Measurements from ENCODE around the gene CGREF1.

The CGREF1 gene

DNA sequence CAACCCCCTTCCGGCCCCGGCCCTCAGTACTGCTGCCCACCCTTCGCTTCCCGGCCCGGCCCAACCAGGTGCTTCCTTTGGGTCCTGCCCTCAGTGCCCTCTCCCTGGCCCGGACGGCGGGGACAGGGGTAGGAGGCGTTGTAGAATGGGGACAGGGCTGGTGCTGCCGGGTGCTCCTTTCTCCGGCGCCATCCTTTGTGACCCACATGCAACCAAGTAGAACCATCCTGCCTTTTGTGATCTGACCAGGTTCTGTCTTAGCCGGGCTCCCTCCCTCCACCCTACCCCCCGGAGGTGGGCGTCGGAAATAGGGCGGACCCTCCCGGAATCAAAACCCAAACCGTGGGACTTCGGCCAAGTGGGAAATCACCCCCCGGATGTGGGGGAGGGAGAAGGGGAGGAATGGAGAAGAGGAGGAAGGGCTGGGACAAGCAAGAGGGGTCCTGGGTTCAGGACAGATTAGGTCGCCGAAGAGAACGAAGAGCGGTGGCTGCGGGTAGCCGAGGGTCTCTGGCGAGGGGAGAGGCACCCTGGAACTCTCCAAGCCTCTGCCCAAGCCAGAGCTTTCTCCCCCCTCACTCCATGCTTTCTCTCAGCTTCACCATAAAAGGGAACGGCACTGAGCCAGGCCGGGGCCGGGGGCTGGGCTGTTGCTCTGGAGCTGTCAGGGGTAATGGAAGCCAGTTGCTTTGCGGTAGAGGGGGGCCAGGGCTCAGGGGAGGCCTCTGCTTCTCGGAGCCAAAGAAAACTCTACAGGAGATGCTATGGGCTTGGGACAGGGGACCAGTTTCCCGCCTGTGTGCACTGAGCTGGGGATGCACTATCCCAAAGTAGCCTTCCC, 46.7 kb downstream of the CGREF1 start:
- DNase-seq, result no peak

DNA sequence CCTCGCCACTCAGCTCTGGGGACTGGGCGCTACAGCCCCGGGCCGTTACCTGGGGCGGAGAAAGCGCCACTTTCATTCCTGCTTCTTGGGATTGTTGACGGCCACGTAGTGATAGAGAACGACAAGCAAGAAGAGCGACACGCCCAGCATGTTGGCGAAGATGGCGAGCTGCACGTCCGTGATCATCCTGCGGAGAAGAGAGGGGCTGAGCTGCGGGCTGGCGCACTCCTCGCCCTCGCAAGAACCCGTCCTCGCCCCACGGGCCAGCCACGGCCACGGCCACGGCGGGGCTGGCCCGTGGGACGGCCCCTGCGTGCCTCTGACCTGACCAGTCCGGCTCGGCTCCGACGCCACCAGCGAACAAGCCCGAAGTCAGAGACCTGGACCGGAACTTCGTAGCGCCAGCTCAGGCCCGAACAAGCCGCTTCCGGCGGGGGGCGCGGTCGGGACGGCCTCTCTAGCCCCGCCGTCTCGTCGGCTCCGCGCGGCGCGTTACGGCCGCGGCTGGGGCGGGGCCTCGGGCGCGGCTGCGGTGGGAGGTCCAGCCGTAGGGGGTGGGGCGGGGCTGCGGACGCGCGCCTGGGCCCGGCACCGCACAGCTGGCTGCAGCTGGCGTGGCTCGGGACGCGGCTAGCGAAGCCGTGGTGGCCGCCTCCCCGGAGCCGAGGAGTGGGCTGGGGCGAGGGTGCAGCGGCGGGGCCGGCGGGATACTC, 47.5 kb downstream of the CGREF1 start, which contains the start of gene OST4:
TSS of gene OST4 (minus strand) at position 378 of the 713 bp plus-strand sequence.
- DNase-seq, result peak; percentile 81

DNA sequence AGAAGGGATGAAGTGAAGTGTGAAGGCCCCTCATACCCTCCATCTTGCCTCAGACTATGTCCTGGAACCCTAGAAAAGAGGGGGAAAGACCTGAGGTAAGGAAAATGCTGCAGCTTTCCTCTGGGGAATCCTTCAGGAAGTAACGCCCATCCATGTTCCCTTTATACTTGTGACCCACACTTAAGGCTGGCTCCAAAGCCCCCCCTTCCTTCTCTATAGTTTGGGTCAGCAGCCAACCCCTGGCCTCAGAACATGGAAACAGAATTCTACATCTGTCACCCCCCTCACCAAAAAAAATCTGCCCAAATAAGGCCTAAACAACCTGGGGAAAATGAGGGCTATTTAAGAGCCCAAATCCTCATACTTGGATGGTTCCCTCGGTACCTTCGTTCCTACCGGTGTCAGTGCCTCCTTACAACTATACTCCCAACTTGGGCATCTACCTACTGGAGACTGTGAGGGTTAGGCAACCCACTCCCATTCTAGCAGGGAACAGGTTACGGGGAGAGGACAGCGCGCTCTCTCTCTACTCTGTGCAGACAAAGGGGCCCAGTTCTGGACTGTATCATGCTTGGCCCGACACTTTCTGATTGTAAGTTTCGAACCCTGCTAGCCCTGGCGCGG, 48.2 kb downstream of the CGREF1 start:
- no peak for DNase-seq

DNA sequence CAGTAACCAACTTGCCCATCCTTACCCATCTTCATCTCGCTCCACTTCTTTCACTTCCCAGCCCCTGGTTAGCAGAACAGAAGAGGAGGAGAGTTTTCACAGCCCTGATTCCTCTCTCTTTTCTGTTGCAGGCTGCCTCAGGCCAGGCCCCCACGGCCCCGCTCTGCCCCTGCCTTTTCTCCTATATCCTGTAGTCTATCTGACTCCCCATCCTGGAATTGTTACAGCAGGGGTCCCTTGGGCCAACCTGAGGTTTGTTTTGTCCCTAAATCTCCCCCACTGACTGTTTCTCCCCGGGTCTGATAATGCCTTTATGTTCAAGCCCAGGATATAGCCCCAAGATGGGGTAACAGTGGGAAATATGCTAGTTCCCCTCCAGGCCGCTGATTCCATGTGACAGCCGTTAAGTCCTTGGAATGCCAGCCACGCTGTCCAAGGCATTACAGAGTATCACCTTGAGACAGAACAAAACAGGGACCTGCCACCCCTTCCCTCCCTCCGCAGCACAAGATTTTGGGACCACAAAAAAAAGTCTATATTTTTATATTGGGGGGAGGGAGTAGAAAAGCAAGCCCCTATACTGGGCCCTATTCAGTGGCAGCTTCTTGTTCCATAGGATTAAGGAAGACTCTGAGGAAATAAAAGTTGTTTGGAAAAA, 48.8 kb downstream of the CGREF1 start:
- no peak for DNase-seq

DNA sequence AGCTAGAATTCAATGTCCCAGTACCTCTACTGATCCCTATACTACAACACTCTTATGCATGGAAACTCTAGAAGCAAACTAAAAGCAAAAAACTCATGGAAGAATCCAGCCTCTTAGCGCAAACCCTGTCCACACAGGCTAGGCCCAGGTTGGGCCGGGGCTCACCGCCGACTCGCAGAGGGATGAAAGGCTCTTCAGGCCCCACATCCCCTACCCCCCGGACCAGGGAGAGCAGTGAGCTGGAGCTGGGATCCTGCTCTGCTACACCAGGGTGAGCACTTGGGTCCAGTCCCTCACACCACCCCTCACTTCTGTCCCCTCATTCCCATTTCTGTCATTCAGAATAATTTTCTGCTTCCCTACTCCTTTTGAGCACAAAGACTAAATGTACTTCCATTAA, 49.5 kb downstream of the CGREF1 start:
- DNase-seq, result no peak

DNA sequence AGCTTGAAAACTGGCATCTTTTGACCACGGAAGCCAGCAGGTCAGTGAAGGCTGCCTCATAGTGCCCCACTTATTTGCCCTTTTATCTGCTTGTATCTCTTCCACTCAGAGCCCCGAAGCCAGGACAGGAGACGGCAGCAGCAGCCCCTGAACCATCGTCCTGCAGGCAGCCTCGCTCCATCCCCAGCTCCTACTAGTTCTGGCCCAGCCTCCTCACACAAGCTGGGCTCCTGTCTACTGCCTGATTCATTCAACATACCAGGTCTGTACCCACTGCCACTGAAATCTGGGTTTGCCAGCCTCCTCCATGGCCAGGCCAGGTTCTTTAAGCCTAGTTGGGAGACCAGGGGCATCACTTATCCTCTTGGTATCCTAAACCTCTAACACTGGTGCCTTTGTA, 51.5 kb downstream of the CGREF1 start:
- no peak for DNase-seq

DNA sequence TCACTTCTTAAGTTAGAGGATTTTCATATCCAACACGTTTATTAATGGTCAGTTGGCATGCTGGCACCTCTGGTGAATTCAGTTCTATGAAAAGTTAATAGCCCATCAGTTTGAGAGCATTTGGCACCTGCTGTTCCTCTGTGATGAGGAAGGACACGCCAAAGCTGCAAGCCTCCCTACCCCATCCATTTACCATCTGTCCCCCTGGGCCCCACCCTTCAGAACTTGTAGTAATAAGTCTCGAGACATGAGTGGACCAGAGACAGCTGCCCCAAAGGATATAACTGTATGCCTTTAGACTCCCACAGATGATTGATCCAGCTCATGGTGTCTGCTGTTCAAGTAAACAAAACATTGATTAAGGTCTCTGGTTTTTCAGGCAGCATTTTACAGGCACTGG, 53.8 kb downstream of the CGREF1 start:
- DNase-seq, result no peak

DNA sequence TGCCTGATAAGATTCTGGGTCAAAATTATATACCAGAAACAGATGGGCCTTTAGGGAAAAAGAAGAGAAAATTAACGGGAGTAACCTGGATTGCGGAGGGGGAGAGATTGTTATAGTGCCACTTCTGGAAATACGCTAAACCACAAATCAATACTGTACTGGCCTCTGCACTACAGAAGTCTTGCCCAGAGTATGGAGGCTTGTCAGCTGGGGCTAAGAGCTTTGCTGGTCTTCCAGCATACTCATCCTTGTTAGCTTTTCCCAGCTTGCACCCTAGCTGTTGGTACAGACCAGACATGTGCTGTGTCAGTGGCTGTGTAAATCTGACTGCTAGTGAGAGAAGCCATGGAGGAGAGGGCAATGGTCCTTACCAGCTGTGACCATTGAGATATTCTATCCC, 58.6 kb downstream of the CGREF1 start:
- no peak for DNase-seq

DNA sequence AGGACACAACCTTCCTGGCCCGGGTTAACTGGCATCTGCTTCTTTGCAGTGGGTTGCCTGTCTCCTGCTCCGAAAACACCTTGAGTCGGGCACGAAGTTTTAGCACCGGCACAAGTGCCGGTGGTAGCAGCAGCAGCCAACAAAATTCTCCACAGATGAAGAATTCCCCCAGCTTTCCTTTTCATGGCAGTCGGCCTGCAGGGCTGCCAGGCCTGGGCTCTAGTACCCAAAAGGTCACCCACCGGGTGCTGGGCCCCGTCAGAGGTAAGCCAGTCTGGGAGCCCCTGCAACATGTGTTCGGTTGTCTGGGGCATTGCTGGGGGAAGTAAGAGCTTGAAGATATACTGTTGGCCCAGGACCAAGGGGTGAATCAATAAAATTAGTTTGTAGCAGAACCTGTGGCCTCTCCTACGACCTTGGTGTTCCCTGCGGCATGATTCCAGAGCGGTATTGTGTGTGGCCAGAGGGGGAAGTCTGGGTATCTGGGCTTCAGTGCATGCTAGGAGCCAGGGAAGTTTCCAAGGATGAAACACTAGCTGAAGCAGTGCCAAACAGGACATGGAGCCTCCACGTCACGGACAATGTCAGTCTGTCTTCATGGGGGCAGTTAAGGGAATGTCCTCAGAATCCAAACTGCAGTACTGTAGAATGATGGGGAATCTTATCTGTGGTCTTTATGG, 59.6 kb downstream of the CGREF1 start:
- no peak for DNase-seq

DNA sequence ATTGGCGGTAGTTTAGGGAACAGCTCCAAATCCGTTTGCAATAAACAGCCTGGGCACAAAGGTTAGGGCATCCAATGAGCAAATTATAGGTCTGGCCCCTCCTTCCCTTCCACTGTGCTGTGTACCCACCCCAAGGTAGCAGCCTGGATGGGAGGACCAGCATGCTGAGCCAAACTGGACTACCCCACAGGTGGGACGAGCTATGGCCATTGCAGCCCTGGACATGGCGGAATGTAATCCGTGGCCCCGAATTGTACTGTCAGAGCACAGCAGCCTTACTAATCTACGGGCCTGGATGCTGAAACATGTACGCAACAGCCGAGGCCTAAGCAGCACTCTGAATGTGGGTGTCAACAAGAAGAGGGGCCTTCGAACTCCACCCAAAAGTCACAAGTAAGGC, 60.7 kb downstream of the CGREF1 start:
- DNase-seq, result no peak

DNA sequence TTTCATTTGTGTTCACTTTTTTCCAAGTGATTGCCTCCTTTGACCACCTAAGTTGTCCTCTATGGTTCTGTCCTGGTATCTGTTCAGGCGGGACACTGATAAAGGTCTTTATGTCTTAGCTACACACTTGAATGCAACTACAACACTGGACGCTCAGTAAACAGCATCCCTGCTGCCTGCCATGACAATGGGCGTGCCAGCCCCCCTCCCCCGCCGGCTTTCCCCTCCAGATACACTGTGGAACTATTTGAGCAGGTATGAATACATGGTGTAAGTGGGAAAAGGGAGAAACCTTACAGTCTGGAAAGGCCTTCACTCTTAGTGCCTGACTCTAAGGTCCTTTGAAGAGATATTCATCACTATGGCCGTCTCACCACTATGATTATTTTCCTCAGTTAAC, 61.7 kb downstream of the CGREF1 start:
- DNase-seq, result no peak

DNA sequence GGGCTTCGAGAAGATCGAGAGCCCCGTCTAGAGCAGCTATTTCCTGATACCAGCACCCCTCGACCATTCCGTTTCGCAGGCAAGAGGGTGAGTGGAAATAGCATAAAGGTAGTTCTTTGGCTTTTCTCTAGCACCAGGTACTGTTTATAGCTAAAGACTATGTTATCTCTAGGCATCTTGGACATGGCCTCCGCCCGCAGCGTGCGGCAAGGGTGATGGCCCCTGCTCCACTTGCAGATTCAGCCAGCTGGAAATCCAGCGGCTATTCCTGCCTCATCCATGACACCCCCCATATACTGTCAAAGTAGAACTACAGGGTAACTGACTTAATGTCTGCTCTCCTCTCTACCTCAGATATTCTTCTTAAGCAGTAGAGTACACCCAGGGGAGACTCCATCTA, 64.2 kb downstream of the CGREF1 start:
- no peak for DNase-seq

DNA sequence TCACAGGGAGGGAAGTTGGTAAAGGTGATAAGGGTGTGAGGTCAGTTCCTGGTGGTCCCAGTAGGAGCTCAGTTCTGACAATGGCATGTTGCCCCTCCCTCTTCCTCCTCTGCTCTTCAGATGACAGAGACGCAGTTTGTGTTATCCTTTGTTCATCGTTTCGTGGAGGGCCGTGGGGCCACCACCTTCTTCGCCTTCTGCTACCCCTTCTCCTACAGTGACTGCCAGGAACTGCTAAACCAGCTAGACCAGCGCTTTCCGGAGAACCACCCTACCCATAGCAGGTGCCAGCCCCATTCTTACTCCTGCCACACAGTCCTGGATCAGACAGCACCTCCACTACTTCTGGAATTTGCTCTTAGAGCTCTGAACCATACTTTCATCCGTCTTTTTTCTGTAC, 65.2 kb downstream of the CGREF1 start:
- no peak for DNase-seq

DNA sequence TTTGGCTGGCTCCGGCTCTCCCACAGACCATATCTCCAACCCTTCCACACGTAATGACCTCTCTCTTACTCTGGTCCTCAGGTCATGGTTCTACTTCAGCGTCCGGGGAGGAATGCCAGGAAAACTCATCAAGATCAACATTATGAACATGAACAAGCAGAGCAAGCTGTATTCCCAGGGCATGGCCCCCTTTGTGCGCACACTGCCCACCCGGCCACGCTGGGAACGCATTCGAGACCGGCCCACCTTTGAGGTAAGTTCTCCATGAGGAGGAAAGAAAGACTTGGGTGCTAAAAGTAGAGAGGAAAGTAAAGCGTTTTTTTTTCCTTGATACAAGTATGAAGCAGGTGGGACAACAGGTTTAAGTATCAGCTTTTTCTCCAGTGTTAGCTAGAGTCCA, 65.6 kb downstream of the CGREF1 start:
- DNase-seq, result no peak

DNA sequence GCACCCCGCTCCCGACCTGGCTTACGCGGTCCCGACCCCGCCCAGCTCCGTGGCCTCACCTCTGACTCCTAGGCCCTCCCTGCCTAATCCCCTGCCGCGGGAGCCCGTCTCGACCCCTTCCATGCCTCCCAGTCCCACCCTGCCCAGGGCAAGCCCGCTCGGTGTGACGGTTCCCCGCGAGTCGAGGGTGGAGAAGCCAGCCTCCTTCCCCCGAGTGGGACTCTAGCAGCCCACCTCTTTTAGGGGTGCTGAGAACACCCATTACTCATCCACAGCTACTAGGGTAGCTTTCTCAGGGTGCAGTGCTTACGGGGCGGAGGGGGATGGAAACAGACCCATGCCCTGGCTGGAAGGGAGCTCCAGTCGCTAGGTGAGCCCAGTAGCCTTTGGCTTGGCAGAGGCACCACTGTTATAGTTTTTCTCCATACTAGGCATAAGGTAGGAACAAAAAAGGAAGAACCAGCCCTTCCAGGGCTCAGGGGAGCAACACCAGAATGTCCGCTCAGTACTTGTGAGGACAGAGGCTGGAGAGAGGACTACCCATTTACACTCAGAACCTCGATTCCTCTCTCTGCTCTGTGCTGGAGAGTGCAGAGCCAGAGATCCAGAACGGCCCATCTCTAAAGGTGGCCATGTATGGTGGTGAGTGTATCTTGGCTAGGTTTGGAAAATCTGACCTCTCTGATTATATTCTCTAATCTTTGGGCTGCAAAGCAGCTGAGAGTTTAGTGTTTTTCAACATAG, 66.9 kb downstream of the CGREF1 start:
- no peak for DNase-seq

DNA sequence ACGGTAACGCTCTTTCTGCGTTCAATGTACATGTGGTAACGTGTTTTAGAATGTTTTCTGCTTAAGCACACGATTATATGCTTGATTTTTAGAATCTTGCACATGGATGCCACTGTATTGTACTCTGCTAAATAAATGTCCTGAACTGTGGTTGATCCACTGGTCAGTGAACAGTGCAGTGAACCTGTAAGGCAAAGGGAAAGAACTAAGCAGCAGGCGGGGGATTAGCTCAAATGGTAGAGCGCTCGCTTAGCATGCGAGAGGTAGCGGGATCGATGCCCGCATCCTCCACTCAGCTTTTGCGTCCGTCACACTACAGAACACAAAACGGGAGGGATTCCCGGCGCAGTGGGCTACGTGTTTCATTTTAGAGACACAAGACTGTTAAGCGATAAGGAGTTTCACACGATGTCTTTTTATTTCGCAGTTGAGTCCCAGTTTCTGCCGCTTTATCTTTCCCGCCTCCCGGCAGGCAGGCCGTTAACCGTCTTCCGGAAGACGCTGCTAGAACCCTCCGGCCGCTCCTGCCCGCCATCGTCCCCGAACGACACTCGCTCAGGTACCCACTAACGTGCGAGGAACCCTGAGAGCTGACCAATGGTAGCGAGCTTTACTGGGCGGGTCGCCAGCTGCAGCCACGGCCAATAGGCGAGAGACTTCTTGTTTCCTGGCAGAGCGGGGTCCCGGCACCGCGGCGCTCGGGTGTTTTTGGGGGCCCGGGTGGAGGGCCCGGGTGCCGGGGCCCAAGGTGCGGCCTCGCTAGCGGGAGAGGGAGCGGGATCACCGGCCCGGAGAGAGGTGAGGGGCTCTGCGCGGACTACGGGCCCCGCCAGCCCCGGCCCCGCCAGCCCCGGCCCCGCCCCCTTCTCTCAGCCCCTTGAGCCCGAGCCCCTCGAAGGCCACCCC, 67.7 kb downstream of the CGREF1 start, which contains the start of gene AGBL5:
TSS of gene AGBL5 (plus strand) at position 673 of the 906 bp plus-strand sequence. CDS start 1,291 bp downstream, outside the sequence.
- DNase-seq, result peak; percentile 94
